IMR-90 (cell line): ENCODE data around the gene EED. TPM values are rescaled to one million over a fixed set of nuclear protein-coding genes. Genes with fewer than 3 reads are reported as not detected.

ENCODE experiments used
- ATAC-seq: fragments of 200-7000 bp; cut with Tn5 transposase; 2 replicates; pipeline ENCODE4 v1.9.1; 2020; ENCODE audit warnings: low read depth, mild to moderate bottlenecking, moderate library complexity
- BruUV-seq: library from RNA; stranded (reverse); fragments of 400-500 nt; replicated peaks from 2 replicates; lab custom pipeline; 2021; lab: Mats Ljungman, UMichigan
- CTCF ChIA-PET: fragments of 300-600 bp; formaldehyde crosslinking; extraction: SDS; loops from one replicate; lab custom pipeline; 2021; ENCODE audit warnings: antibody characterized with exemption; lab: Yijun Ruan, JAX
- POLR2A ChIA-PET: fragments of 300-600 bp; sonication (Branson Sonifier 250); formaldehyde crosslinking; loops from one replicate; lab custom pipeline; 2022; ENCODE audit warnings: antibody characterized with exemption; ENCODE audit not compliant: unreplicated experiment; lab: Charles Lee
- DNase-seq: peaks from one replicate; pipeline ENCODE4 v3.0.0; 2013
- H2AFZ ChIP-seq: replicated peaks from 2 replicates; pipeline ENCODE3; 2013; ENCODE audit warnings: low read length, mild to moderate bottlenecking; ENCODE audit not compliant: poor library complexity
- H2AK5ac ChIP-seq: 2 replicates; pipeline ENCODE4 v1.6.1; 2013; ENCODE audit warnings: low read depth, low read length, inconsistent platforms
- H2AK9ac ChIP-seq: replicated peaks from 2 replicates; pipeline ENCODE3; 2013; ENCODE audit warnings: mild to moderate bottlenecking, low read depth, low read length, moderate library complexity; ENCODE audit not compliant: poor library complexity
- H2BK120ac ChIP-seq: 2 replicates; pipeline ENCODE4 v1.6.1; 2013; ENCODE audit warnings: low read depth, low read length, inconsistent platforms
- H2BK15ac ChIP-seq: 3 replicates; pipeline ENCODE4 v1.6.1; 2013; ENCODE audit warnings: low read depth, low read length, inconsistent platforms
- H2BK20ac ChIP-seq: 2 replicates; pipeline ENCODE4 v1.6.1; 2013; ENCODE audit warnings: low read depth, mild to moderate bottlenecking, inconsistent platforms, low read length, moderate library complexity
- H2BK5ac ChIP-seq: 2 replicates; pipeline ENCODE4 v1.6.1; 2013; ENCODE audit warnings: mild to moderate bottlenecking, low read depth, low read length, inconsistent platforms; ENCODE audit not compliant: poor library complexity, severe bottlenecking
- H3K14ac ChIP-seq: replicated peaks from 2 replicates; pipeline ENCODE4 v1.6.1; 2013; ENCODE audit warnings: low read depth, low read length, inconsistent platforms
- H3K18ac ChIP-seq: 2 replicates; pipeline ENCODE4 v1.6.1; 2013; ENCODE audit warnings: low read depth, low read length, control low read depth
- H3K23ac ChIP-seq: 2 replicates; pipeline ENCODE4 v1.6.1; 2013; ENCODE audit warnings: low read depth, low read length, inconsistent platforms
- H3K27ac ChIP-seq: 2 replicates; pipeline ENCODE4 v1.5.1; 2013; ENCODE audit warnings: mild to moderate bottlenecking, control low read depth, low read length; ENCODE audit not compliant: insufficient read depth
- H3K27me3 ChIP-seq: 2 replicates; pipeline ENCODE4 v1.6.1; 2013; ENCODE audit warnings: low read length; ENCODE audit not compliant: control insufficient read depth, insufficient read depth
- H3K36me3 ChIP-seq: 2 replicates; pipeline ENCODE4 v1.6.1; 2013; ENCODE audit warnings: low read length, mixed read lengths; ENCODE audit not compliant: control insufficient read depth, insufficient read depth
- H3K4ac ChIP-seq: 2 replicates; pipeline ENCODE4 v1.6.1; 2013; ENCODE audit warnings: low read depth, low read length, inconsistent platforms
- H3K4me1 ChIP-seq: 2 replicates; pipeline ENCODE4 v1.6.1; 2013; ENCODE audit warnings: low read length, mixed read lengths; ENCODE audit not compliant: control insufficient read depth, insufficient read depth
- H3K4me2 ChIP-seq: 2 replicates; pipeline ENCODE4 v1.6.1; 2013; ENCODE audit warnings: low read depth, mild to moderate bottlenecking, control low read depth, low read length, moderate library complexity
- H3K4me3 ChIP-seq: 2 replicates; pipeline ENCODE4 v1.5.1; 2013; ENCODE audit warnings: low read depth, mild to moderate bottlenecking, control low read depth, low read length, moderate library complexity; ENCODE audit not compliant: insufficient read depth
- H3K56ac ChIP-seq: 2 replicates; pipeline ENCODE4 v1.6.1; 2013; ENCODE audit warnings: low read length, inconsistent platforms; ENCODE audit not compliant: insufficient read depth; ENCODE audit errors: extremely low read depth
- H3K79me1 ChIP-seq, 2 experiments: 2 replicates each; pipeline ENCODE4 v1.6.1; 2013; ENCODE audit warnings: low read length in 2 of 2, inconsistent platforms in 1 of 2, low read depth in 1 of 2
- H3K9ac ChIP-seq: 2 replicates; pipeline ENCODE4 v1.6.1; 2013; ENCODE audit warnings: low read depth, low read length, control low read depth
- H3K9me1 ChIP-seq: 2 replicates; pipeline ENCODE4 v1.6.1; 2013; ENCODE audit warnings: low read length, inconsistent platforms; ENCODE audit not compliant: insufficient read depth
- H3K9me3 ChIP-seq: 2 replicates; pipeline ENCODE4 v1.6.1; 2013; ENCODE audit warnings: low read length; ENCODE audit not compliant: control insufficient read depth, insufficient read depth
- H4K20me1 ChIP-seq: 2 replicates; pipeline ENCODE4 v1.6.1; 2013; ENCODE audit warnings: low read length, inconsistent platforms; ENCODE audit not compliant: insufficient read depth
- H4K5ac ChIP-seq: 2 replicates; pipeline ENCODE4 v1.6.1; 2013; ENCODE audit warnings: mild to moderate bottlenecking, low read depth, low read length, control low read depth
- H4K8ac ChIP-seq, 2 experiments: 2 replicates each; pipeline ENCODE4 v1.6.1; 2013; ENCODE audit warnings: low read depth in 2 of 2, low read length in 2 of 2, control low read depth in 1 of 2, inconsistent platforms in 1 of 2
- H4K91ac ChIP-seq: 2 replicates; pipeline ENCODE4 v1.6.1; 2013; ENCODE audit warnings: low read depth, low read length, inconsistent platforms; ENCODE audit not compliant: insufficient read depth
- BHLHE40 ChIP-seq: fragments of 150-350 bp; IDR thresholded peaks from 2 replicates; pipeline ENCODE4 v1.6.1; 2016; ENCODE audit warnings: mild to moderate bottlenecking, low read depth, low read length
- CEBPB ChIP-seq: IDR thresholded peaks from 2 replicates; pipeline ENCODE4 v1.6.1; 2012; ENCODE audit warnings: low read depth, low read length, improper control_type of control experiment
- CHD1 ChIP-seq: IDR thresholded peaks from 2 replicates; pipeline ENCODE4 v1.6.1; 2012; ENCODE audit warnings: low read depth, low read length, improper control_type of control experiment
- MAFK ChIP-seq: IDR thresholded peaks from 2 replicates; pipeline ENCODE4 v1.6.1; 2012; ENCODE audit warnings: low read depth, low read length, improper control_type of control experiment
- MAZ ChIP-seq: IDR thresholded peaks from 2 replicates; pipeline ENCODE4 v1.6.1; 2012; ENCODE audit warnings: low read depth, mild to moderate bottlenecking, low read length, improper control_type of control experiment, moderate library complexity, borderline replicate concordance
- MXI1 ChIP-seq: IDR thresholded peaks from 2 replicates; pipeline ENCODE4 v1.6.1; 2012; ENCODE audit warnings: low read depth, mild to moderate bottlenecking, low read length, moderate library complexity, borderline replicate concordance
- NFE2L2 ChIP-seq: fragments of 150-350 bp; IDR thresholded peaks from 2 replicates; pipeline ENCODE4 v1.6.1; 2016; ENCODE audit warnings: low read depth, mild to moderate bottlenecking, low read length
- POLR2A ChIP-seq: IDR thresholded peaks from 2 replicates; pipeline ENCODE4 v1.6.1; 2012; ENCODE audit warnings: mild to moderate bottlenecking, low read depth, low read length
- RAD21 ChIP-seq: IDR thresholded peaks from 2 replicates; pipeline ENCODE4 v1.6.1; 2012; ENCODE audit warnings: low read length, improper control_type of control experiment
- RCOR1 ChIP-seq: IDR thresholded peaks from 2 replicates; pipeline ENCODE4 v1.6.1; 2012; ENCODE audit warnings: mild to moderate bottlenecking, low read length, improper control_type of control experiment; ENCODE audit not compliant: insufficient replicate concordance
- RFX5 ChIP-seq: IDR thresholded peaks from 2 replicates; pipeline ENCODE4 v1.8.0; 2012; ENCODE audit warnings: low read depth, mild to moderate bottlenecking, low read length, moderate library complexity
- SMC3 ChIP-seq: fragments of 150-350 bp; IDR thresholded peaks from 2 replicates; pipeline ENCODE4 v1.6.1; 2016; ENCODE audit warnings: low read depth, mild to moderate bottlenecking, antibody characterized with exemption, low read length, moderate library complexity
- WGBS, 2 experiments: methylation state at CpG; one replicate each; pipeline versions ENCODE4 v1.1.5 to v1.1.7; 2013; ENCODE audit warnings: missing lambda C conversion rate in 2 of 2; ENCODE audit not compliant: insufficient read length in 1 of 2; ENCODE audit errors: extremely low coverage in 2 of 2; 5-methylcytosine and 5-hydroxymethylcytosine counted together
- dilution Hi-C: fragments of 300-500 bp; cut with HindIII; formaldehyde crosslinking; loops from one replicate; pipeline ENCODE4 v1.14.3; 2018; ENCODE audit warnings: low sequenced_read_pairs; ENCODE audit not compliant: unreplicated experiment
- in situ Hi-C: fragments of 300-500 bp; cut with MboI; formaldehyde crosslinking; loops from 3 replicates; pipeline ENCODE4 v1.14.3; 2019; ENCODE audit warnings: low sequenced_read_pairs, inconsistent platforms, mixed read lengths
- intact Hi-C: fragments of 100-400 bp; cut with micrococcal nuclease; formaldehyde crosslinking; loops from 2 replicates; pipeline ENCODE4 v1.10.0; 2022
- polyA plus RNA-seq, 3 experiments: library from polyadenylated mRNA; depleted of rRNA; stranded (reverse); fragments of >200 nt; gene quantifications; 2 replicates each; pipeline ENCODE4 v1.2.3, GENCODE V29; 2012; ENCODE audit warnings: low replicate concordance in 1 of 3
- total RNA-seq: library from RNA; depleted of rRNA; stranded (reverse); fragments of >200 nt; gene quantifications from 2 replicates; pipeline ENCODE4 v1.2.3, GENCODE V29; 2012
- TF ChIP-seq, protein P1 (sequence below): fragments of 150-350 bp; IDR thresholded peaks from 2 replicates; pipeline ENCODE4 v1.6.1; 2016; ENCODE audit warnings: low read depth, mild to moderate bottlenecking, low read length, moderate library complexity, borderline replicate concordance
- TF ChIP-seq, protein P2 (sequence below): fragments of 150-350 bp; IDR thresholded peaks from 2 replicates; pipeline ENCODE4 v1.6.1; 2017; ENCODE audit warnings: mild to moderate bottlenecking, antibody characterized with exemption, low read length, low read depth
- TF ChIP-seq, protein P3 (sequence below): conservative IDR thresholded peaks from 2 replicates; pipeline ENCODE4 v1.5.1; 2012; ENCODE audit warnings: mild to moderate bottlenecking, low read depth, low read length, improper control_type of control experiment

Gene EED
- total and polyA plus RNA-seq, 2 of the 4 experiments (the other 2 are of a cell fraction): 11.1 to 11.5 TPM

DNA sequence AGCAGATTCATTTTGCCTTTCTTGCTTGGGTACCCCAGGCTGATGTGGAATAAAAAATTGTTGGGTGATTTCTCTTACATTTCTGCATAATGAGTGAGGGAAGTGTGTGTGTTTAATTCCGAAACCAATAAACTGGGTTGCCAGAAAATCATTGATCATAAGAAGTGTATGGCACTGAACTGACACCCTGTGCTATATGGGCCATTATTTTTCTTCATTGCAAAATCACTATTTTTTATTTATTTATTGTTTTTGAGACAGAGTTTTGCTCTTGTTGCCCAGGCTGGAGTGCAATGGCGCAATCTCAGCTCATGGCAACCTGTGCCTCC is 42.9 kb downstream of the EED start:
- no peak overlapping the region for H2BK20ac ChIP-seq
- H2AFZ ChIP-seq: no peak overlapping the region
- H3K4me1 ChIP-seq: peaks cover 2% of the 10 kb centered on the region; the same call in 1 of the 2 replicates
- WGBS, 2 experiments: no CpG with 5 or more reads among the region's 2 CpGs
- H3K9ac ChIP-seq: no peak overlapping the region
- H3K4ac ChIP-seq: no peak overlapping the region
- no peak overlapping the region for H2BK120ac ChIP-seq
- DNase-seq (no peak), ATAC-seq (no peak)
- no peak overlapping the region for H4K5ac ChIP-seq
- peaks cover 0 to 8% of the 10 kb centered on the region in 2 experiments; a peak in 2 of 4 replicates for H3K79me1 ChIP-seq
- no peak overlapping the region for H3K23ac ChIP-seq
- no peak for TF ChIP-seq MAZ
- no peak for TF ChIP-seq POLR2A
- no peak for TF ChIP-seq MAFK
- TF ChIP-seq CEBPB: no peak
- no peak for TF ChIP-seq SMC3
- no peak for TF ChIP-seq MXI1
- no peak for TF ChIP-seq RCOR1
- TF ChIP-seq, protein P1, sequence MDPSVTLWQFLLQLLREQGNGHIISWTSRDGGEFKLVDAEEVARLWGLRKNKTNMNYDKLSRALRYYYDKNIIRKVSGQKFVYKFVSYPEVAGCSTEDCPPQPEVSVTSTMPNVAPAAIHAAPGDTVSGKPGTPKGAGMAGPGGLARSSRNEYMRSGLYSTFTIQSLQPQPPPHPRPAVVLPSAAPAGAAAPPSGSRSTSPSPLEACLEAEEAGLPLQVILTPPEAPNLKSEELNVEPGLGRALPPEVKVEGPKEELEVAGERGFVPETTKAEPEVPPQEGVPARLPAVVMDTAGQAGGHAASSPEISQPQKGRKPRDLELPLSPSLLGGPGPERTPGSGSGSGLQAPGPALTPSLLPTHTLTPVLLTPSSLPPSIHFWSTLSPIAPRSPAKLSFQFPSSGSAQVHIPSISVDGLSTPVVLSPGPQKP: no peak
- TF ChIP-seq, protein P2, sequence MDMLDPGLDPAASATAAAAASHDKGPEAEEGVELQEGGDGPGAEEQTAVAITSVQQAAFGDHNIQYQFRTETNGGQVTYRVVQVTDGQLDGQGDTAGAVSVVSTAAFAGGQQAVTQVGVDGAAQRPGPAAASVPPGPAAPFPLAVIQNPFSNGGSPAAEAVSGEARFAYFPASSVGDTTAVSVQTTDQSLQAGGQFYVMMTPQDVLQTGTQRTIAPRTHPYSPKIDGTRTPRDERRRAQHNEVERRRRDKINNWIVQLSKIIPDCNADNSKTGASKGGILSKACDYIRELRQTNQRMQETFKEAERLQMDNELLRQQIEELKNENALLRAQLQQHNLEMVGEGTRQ: no peak
- TF ChIP-seq RAD21: no peak
- no peak for TF ChIP-seq BHLHE40
- TF ChIP-seq, protein P3, sequence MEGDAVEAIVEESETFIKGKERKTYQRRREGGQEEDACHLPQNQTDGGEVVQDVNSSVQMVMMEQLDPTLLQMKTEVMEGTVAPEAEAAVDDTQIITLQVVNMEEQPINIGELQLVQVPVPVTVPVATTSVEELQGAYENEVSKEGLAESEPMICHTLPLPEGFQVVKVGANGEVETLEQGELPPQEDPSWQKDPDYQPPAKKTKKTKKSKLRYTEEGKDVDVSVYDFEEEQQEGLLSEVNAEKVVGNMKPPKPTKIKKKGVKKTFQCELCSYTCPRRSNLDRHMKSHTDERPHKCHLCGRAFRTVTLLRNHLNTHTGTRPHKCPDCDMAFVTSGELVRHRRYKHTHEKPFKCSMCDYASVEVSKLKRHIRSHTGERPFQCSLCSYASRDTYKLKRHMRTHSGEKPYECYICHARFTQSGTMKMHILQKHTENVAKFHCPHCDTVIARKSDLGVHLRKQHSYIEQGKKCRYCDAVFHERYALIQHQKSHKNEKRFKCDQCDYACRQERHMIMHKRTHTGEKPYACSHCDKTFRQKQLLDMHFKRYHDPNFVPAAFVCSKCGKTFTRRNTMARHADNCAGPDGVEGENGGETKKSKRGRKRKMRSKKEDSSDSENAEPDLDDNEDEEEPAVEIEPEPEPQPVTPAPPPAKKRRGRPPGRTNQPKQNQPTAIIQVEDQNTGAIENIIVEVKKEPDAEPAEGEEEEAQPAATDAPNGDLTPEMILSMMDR: no peak
- TF ChIP-seq CHD1: no peak
- TF ChIP-seq NFE2L2: no peak
- no peak for TF ChIP-seq RFX5
- ChIA-PET CTCF (no interaction called here), POLR2A (interaction anchor here (0.6 kb wide), 1 partner anchor 379 kb away, joined by 7 read pairs; no protein-coding TSS in a partner anchor)
- H4K8ac ChIP-seq: no peak overlapping the region
- H3K9me3 ChIP-seq: no peaks in the 10 kb centered on the region
- H2AK9ac ChIP-seq: no peak overlapping the region
- no peak overlapping the region for H2BK15ac ChIP-seq
- BruUV-seq: no TSS peak
- no peak overlapping the region for H3K14ac ChIP-seq
- H3K4me2 ChIP-seq: no peak overlapping the region
- H3K27me3 ChIP-seq: no peaks in the 10 kb centered on the region
- intact Hi-C loops (loop anchor here (5.0 kb wide), 1 partner anchor 245 kb away; no protein-coding TSS in a partner anchor), in situ Hi-C loops (loop anchor here (25.0 kb wide), 1 partner anchor 600 kb away; the partner anchor contains the start of gene CCDC89), dilution Hi-C loops (no loop called here)
- H3K18ac ChIP-seq: no peak overlapping the region
- H4K91ac ChIP-seq: no peak overlapping the region
- no peak overlapping the region for H3K27ac ChIP-seq
- no peaks in the 10 kb centered on the region; the same call in 1 of the 2 replicates for H4K20me1 ChIP-seq
- no peak overlapping the region for H2AK5ac ChIP-seq
- H2BK5ac ChIP-seq: no peak overlapping the region
- H3K36me3 ChIP-seq: peaks cover 6% of the 10 kb centered on the region
- H3K56ac ChIP-seq: no peak overlapping the region
- peaks cover 3% of the 10 kb centered on the region; the same call in 1 of the 2 replicates for H3K9me1 ChIP-seq
- H3K4me3 ChIP-seq: no peak overlapping the region
